ENCODE measurements around the gene ITGAL.
A peak's percentile ranks its signal among the peaks of the same experiment; 100 is the strongest.

ITGAL gene

GRCh38 chr16:30541502-30542329 lies 69.2 kb downstream of the ITGAL start:
- DNase-seq (ENCODE audit: low read depth in 2 of 2): no peak

GRCh38 chr16:30543067-30543466 lies 70.5 kb downstream of the ITGAL start:
- DNase-seq (ENCODE audit: low read depth in 2 of 2): no peak

- no peak for DNase-seq (ENCODE audit: low read depth in 2 of 2)
Observed at GRCh38 chr16:30546115-30546514, 73.6 kb downstream of the ITGAL start.

- no peak for DNase-seq (ENCODE audit: low read depth in 2 of 2)
Observed at GRCh38 chr16:30548416-30549253, 76.1 kb downstream of the ITGAL start.

- peak in 1 of 2 donors; percentile 39 for DNase-seq (ENCODE audit: low read depth in 2 of 2)
Observed at GRCh38 chr16:30551781-30552180, 79.2 kb downstream of the ITGAL start.

GRCh38 chr16:30552956-30553355 lies 80.4 kb downstream of the ITGAL start:
- no peak for DNase-seq (ENCODE audit: low read depth in 2 of 2)

GRCh38 chr16:30553393-30553899 lies 80.9 kb downstream of the ITGAL start:
- no peak for DNase-seq (ENCODE audit: low read depth in 2 of 2)

- no peak for DNase-seq (ENCODE audit: low read depth in 2 of 2)
Observed at GRCh38 chr16:30554557-30555314, 82.2 kb downstream of the ITGAL start.

- no peak for DNase-seq (ENCODE audit: low read depth in 2 of 2)
Observed at GRCh38 chr16:30555315-30556124, 83.0 kb downstream of the ITGAL start.

GRCh38 chr16:30556125-30556473 lies 83.6 kb downstream of the ITGAL start:
- DNase-seq (ENCODE audit: low read depth in 2 of 2): no peak

GRCh38 chr16:30557707-30557956 lies 85.1 kb downstream of the ITGAL start:
- no peak for DNase-seq (ENCODE audit: low read depth in 2 of 2)

GRCh38 chr16:30557957-30558788 lies 85.6 kb downstream of the ITGAL start, which contains the start of gene ZNF764:
TSS of gene ZNF764 (minus strand) at chr16:30558374. CDS start at chr16:30558182, 192 bp downstream.
- DNase-seq (ENCODE audit: low read depth in 2 of 2): peak; percentile 91 to 97

GRCh38 chr16:30558789-30559377 lies 86.3 kb downstream of the ITGAL start:
- no peak for DNase-seq (ENCODE audit: low read depth in 2 of 2)

GRCh38 chr16:30559690-30560089 lies 87.1 kb downstream of the ITGAL start:
- no peak for DNase-seq (ENCODE audit: low read depth in 2 of 2)

- no peak for DNase-seq (ENCODE audit: low read depth in 2 of 2)
Observed at GRCh38 chr16:30561089-30561816, 88.7 kb downstream of the ITGAL start.

- DNase-seq (ENCODE audit: low read depth in 2 of 2): no peak
Observed at GRCh38 chr16:30562021-30562420, 89.5 kb downstream of the ITGAL start.

- DNase-seq (ENCODE audit: low read depth in 2 of 2): no peak
Observed at GRCh38 chr16:30565526-30565925, 93.0 kb downstream of the ITGAL start.

- no peak for DNase-seq (ENCODE audit: low read depth in 2 of 2)
Observed at GRCh38 chr16:30565984-30566383, 93.4 kb downstream of the ITGAL start.

GRCh38 chr16:30566531-30566930 lies 94.0 kb downstream of the ITGAL start:
- DNase-seq (ENCODE audit: low read depth in 2 of 2): no peak

All from activated CD8-positive, alpha-beta memory T cell treated with anti-CD3 and anti-CD28 coated beads for 4 hours (primary cell).